Stimulated activated CD8-positive, alpha-beta memory T cell treated with anti-CD3 and anti-CD28 coated beads, Interleukin-7, amount 100 ng/mL, for 24 hours (primary cell): ENCODE results near the gene THAP4.
"Not testable (repeated sequence)": the region's sequence is repeated elsewhere in the genome, so short reads cannot be mapped to it uniquely, and the experiment has no call there.

Experiments
- DNase-seq: peaks from one replicate; pipeline ENCODE4 v3.0.0-alpha.2; 2020; ENCODE audit warnings: low read depth

THAP4 gene

GRCh38 chr2:241612156-241613016 lies 24.6 kb downstream of the THAP4 start:
- DNase-seq = no peak

- no peak for DNase-seq
Observed at GRCh38 chr2:241611062-241611461, 25.9 kb downstream of the THAP4 start.

- DNase-seq = peak; percentile 82
Observed at GRCh38 chr2:241609859-241610793, 26.8 kb downstream of the THAP4 start.

GRCh38 chr2:241608881-241609280 lies 28.1 kb downstream of the THAP4 start:
- DNase-seq = no peak

GRCh38 chr2:241607162-241607885 lies 29.6 kb downstream of the THAP4 start:
- no peak for DNase-seq

GRCh38 chr2:241606186-241606585 lies 30.8 kb downstream of the THAP4 start:
- no peak for DNase-seq

- no peak for DNase-seq
Observed at GRCh38 chr2:241603686-241604085, 33.3 kb downstream of the THAP4 start.

GRCh38 chr2:241602720-241603119 lies 34.2 kb downstream of the THAP4 start:
- DNase-seq = no peak

GRCh38 chr2:241601841-241602240 lies 35.1 kb downstream of the THAP4 start:
- no peak for DNase-seq

GRCh38 chr2:241599615-241600014 lies 37.3 kb downstream of the THAP4 start:
- DNase-seq = no peak

- no peak for DNase-seq
Observed at GRCh38 chr2:241598487-241598886, 38.5 kb downstream of the THAP4 start.

GRCh38 chr2:241598061-241598460 lies 38.9 kb downstream of the THAP4 start:
- no peak for DNase-seq

- no peak for DNase-seq
Observed at GRCh38 chr2:241597561-241597960, 39.4 kb downstream of the THAP4 start.

- DNase-seq = no peak
Observed at GRCh38 chr2:241595600-241596140, 41.3 kb downstream of the THAP4 start.

- DNase-seq = no peak
Observed at GRCh38 chr2:241593271-241593670, 43.7 kb downstream of the THAP4 start.

GRCh38 chr2:241592126-241592845 lies 44.7 kb downstream of the THAP4 start:
- no peak for DNase-seq

GRCh38 chr2:241590496-241591455 lies 46.2 kb downstream of the THAP4 start:
- DNase-seq = not testable (repeated sequence)

GRCh38 chr2:241589863-241590262 lies 47.1 kb downstream of the THAP4 start:
- DNase-seq = not testable (repeated sequence)

- no peak for DNase-seq
Observed at GRCh38 chr2:241586564-241587264, 50.2 kb downstream of the THAP4 start.
